ENCODE data around the gene H3-3A.

Gene H3-3A

GRCh38 chr1:226062558-226063223 is at the start of gene H3-3A:
Gene H3-3A, plus strand, starts transcription at chr1:226062716. Its CDS starts 1,636 bp downstream, at chr1:226064352.
- in situ Hi-C loops (cut with MboI; ENCODE audit: low sequenced_read_pairs) = no loop called here

GRCh38 chr1:226017070-226017469 is 45.4 kb upstream of the H3-3A start:
- in situ Hi-C loops (cut with MboI; ENCODE audit: low sequenced_read_pairs) = no loop called here

GRCh38 chr1:226019572-226019971 is 42.9 kb upstream of the H3-3A start:
- in situ Hi-C loops (cut with MboI; ENCODE audit: low sequenced_read_pairs) = no loop called here

GRCh38 chr1:226021401-226021800 is 41.1 kb upstream of the H3-3A start:
- in situ Hi-C loops (cut with MboI; ENCODE audit: low sequenced_read_pairs) = no loop called here

DNA sequence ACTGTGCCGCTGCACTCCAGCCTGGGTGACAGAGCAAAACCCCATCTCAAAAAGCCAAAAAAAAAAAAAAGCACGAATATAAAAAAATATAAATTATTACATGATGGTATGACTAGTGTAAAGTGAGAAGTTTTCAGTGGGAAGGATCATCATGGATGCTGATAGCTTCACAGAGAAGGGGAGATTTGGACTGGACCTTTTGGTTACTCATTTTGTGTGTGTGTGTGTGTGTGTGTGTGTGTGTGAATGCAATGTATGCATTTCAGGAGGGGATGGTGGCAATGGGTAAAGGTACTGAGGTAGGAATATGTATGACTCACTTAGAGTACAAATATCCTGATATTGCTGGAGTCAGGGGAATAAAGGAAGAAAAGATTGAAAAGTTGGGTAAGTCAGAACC is 40.7 kb upstream of the H3-3A start:
- in situ Hi-C loops (cut with MboI; ENCODE audit: low sequenced_read_pairs) = no loop called here

GRCh38 chr1:226023735-226024134 is 38.8 kb upstream of the H3-3A start:
- in situ Hi-C loops (cut with MboI; ENCODE audit: low sequenced_read_pairs) = no loop called here

DNA sequence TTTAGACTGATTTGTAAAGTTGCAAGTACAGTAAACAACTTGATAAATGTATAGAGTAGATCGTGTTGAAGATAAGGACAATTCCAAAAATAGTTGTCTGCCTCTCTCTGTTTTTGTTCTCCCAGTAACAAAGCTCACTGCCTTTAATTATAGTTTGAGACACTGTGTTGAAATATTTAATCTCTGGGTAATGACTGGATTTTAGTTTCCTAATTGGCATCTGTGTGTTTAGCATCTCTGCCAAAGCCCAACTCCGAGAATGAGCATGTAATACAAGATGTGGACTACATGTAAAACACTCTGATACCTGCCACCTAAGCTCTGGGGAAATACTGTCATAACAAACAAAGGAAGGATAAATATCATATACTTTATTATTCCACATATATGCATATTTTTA is 35.7 kb upstream of the H3-3A start:
- in situ Hi-C loops (cut with MboI; ENCODE audit: low sequenced_read_pairs) = no loop called here

DNA sequence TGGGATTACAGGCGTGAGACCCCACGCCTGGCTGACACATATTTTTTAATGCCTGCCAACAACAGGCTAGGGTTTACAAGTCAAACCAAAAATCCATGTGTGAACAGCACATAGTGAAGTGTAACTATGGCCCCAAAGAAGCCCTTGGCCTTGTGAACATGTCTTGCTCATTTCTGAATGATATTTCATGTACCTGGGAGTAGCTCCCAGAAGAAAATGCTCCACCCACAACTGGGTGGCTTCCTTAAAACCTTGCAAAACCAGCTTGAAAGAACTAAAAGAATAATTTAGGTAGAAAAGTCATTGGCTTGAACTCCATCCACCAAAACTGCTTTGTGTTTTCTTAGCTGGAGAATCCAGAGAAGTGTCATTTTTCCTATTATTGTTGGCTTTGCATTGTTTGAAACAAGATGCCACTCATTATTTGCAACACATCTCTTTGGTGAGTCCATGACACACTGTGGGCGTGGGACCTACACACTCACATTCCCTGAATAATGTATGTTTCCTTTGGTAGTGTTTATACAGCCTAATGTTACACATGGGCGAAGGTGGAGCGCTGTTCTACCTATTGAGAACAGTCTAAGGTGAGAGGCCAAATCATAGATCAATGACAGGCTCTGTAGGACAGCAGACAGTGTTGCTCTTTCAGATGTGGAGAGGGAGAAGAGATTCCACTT is 34.8 kb upstream of the H3-3A start:
- in situ Hi-C loops (cut with MboI; ENCODE audit: low sequenced_read_pairs) = no loop called here

- in situ Hi-C loops (cut with MboI; ENCODE audit: low sequenced_read_pairs) = no loop called here
Observed at GRCh38 chr1:226029093-226029496, 33.4 kb upstream of the H3-3A start.

DNA sequence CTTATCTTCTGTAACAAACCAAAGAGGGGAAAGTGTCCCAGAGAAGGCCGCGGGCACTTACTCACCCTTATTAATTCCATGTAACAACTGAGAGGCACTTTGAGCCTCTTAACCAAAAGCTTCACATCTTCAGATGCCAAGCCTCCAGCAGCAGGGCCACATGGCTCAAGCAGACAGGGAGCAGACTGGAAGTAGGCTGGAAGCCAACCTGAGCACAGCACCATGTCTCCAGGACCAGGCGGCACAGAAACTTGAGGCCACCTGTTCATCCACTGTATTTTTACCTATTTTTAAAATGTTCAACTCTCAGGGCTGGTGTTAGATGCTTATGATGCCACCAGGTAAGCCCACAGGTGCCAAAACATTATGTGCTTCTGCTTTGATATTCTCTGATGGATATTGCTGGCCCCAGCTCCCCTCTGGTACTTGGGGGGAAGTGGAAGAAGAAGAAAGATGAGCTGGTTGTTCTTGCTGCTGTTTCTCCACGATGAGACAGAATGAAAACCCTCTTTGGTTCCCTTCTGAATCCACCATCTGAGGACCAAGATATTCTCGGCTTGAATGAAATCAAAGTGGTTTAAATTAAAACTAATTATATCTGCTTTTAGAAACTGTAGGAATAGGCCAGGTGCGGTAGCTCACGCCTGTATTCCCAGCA is 32.8 kb upstream of the H3-3A start:
- in situ Hi-C loops (cut with MboI; ENCODE audit: low sequenced_read_pairs) = no loop called here

DNA sequence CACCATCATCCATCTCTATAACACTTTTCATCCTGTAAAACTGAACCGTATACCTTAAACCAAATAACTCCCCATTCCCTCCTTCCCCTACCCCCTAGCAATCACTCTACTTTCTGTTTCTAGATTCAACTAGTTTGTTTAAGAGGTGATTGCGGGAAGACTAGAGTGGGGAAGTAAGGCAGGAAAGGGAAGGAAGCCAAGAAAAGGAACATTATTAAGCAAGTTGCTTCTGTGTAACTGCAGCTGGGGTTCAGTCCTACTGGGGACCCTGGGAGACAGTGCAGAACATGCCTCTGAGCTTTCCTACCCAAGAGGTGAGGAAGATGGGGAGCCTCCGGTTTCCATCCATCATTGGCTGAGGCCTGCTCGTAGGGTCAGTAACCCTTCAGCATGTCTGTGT is 28.9 kb upstream of the H3-3A start:
- in situ Hi-C loops (cut with MboI; ENCODE audit: low sequenced_read_pairs) = no loop called here

DNA sequence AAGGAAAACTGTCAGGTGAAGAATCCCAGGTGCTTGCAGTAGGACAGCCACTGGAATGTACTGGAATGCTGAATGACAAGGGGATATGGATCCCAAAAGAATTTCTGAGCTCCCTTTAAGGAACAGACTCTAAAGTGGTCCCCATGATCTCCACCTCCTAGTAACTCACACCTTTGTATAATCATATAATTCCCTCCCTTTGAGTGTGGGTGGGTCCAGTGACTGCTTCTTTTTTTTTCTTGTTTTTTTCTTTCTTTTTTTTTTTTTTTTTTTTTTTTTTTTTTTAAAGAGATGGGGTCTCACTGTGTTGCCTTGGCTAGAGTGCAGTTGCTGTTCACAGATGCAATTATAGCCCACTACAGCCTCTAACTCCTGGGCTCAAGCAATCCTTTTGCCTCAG is 28.5 kb upstream of the H3-3A start:
- in situ Hi-C loops (cut with MboI; ENCODE audit: low sequenced_read_pairs) = no loop called here

DNA sequence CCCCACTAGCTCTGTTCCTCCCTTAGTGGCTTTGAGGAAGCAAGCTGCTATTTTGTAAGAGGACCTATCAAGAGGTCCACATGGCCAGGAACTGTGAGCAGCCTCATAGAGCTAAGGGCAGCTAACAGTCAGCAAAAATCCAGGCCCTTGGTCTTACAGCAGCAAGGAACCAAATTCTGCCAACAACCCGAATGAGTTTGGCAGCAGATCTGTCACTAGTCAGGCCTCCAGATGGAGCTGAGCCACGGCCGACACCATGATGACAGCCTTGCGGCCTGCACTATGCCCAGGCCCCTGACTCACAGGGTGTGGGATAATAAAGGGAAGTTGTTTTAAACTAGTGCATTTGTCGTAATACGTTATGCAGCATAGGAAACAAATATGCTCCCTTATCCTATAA is 28.0 kb upstream of the H3-3A start:
- in situ Hi-C loops (cut with MboI; ENCODE audit: low sequenced_read_pairs) = no loop called here

DNA sequence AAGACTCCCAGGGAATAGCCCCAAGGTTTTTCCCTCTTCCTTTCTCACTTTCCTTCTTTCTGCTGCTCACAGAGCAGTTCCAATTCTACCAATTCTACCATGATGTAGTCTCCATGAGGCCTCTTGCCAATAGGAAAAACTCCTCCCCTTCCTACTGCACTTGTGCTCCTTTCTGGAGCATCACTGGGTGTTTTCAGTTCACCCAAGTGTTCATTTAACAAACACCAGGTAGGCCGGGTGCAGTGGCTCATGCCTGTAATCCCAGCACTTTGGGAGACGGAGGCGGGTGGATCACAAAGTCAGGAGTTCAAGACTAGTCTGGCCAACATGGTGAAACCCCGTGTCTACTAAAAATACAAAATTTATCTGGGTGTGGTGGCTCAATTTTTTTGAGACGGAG is 26.6 kb upstream of the H3-3A start:
- in situ Hi-C loops (cut with MboI; ENCODE audit: low sequenced_read_pairs) = no loop called here

DNA sequence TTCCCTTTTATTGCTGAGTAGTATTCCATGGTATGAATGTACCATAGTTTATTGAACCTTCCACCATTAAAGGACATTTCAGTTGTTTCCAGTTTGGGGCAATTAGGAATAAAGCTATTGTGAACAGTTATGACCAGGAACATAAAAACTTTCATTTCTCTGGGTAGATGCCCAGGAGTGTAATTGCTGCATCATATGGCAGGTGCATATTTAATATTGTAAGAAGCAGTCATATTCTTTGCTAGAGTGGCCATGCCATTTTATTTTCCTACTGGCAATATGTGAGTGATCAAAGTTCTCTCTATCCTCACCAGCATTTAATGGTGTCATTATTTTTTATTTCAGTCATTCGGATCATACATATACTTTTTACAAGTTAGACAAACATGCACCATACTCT is 23.9 kb upstream of the H3-3A start:
- in situ Hi-C loops (cut with MboI; ENCODE audit: low sequenced_read_pairs) = no loop called here

GRCh38 chr1:226041419-226041818 is 21.1 kb upstream of the H3-3A start:
- in situ Hi-C loops (cut with MboI; ENCODE audit: low sequenced_read_pairs) = no loop called here

DNA sequence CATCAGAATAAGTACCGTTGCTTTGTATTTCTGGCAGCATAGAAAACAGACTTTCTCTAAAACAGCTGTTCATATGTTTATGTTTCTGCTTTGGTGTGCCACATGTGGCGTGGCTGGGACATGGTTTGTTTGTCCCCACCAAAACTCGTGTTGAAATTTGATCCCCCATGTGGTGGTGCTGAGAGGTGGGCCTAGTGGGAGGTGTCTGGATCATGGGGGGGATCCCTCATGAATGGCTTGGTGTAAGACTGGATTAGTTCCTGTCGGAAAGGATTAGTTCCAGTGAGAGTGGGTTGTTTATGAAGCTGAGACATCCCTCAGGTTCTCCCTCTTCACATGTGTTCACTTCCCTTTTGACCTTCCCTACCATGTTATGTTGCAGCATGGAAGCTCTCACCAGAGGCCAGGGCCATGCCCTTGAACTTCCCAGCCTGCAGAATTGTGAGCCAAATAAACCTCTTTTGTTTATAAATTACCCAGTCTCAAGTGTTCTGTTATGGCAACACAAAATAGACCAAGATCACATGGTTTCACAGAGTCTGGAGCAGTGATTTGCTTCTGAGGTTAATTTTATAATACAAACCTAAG is 17.9 kb upstream of the H3-3A start:
- in situ Hi-C loops (cut with MboI; ENCODE audit: low sequenced_read_pairs) = no loop called here

DNA sequence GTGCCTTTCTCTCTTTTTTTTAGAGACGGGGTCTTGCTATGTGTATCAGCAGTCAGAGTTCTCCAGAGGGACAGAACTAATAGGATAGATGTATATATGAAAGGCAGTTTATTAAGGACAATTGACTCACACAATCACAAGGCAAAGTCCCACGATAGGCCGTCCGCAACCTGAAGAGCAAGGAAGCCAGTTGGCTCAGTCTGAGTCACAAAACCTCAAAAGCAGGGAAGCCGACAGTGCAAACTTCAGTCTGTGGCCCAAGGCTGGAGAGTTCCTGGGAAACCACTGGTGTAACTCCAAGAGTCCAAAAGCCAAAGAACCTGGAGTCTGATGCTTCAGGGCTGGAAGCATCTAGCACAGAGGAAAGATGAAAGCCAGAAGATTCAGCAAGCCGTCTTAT is 16.3 kb upstream of the H3-3A start:
- in situ Hi-C loops (cut with MboI; ENCODE audit: low sequenced_read_pairs) = no loop called here

DNA sequence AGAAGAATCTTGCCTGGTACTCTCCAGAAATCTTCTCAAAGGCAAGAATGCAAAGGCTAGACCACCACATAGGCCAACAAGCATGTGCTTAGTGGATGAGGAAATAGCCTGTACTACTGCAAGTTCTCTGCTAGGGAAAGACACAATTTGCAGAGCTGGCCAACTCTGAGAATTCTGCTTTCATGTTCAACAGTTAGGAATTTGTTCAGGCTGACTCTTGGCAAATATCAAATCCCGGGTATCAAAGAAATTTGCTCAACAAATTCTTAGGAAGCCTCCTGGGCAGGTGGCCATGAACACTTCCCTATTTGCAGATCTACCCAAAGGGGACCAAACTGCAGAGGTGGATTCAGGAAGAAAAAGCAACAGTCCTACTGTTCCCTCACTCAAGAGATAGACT is 15.0 kb upstream of the H3-3A start:
- in situ Hi-C loops (cut with MboI; ENCODE audit: low sequenced_read_pairs) = no loop called here

GRCh38 chr1:226048886-226049285 is 13.6 kb upstream of the H3-3A start:
- in situ Hi-C loops (cut with MboI; ENCODE audit: low sequenced_read_pairs) = no loop called here

DNA sequence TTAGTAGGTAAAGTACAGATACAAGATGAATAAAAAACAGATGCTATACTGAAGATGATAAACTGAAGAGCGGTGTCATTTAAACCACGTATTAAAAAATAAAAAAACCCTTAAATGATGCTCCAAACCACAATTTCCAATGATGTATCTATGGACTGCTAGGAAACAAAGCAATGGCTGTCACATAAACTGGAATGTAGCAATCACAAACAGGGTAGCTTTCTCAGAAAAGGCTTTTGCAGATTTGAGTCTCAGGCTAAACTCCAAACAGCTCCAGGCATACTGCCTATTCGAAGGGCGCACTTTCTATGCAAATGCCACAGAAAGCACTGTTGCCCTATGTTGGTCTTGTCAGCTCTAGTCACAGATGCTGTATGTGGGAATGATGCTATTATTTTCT is 12.4 kb upstream of the H3-3A start:
- in situ Hi-C loops (cut with MboI; ENCODE audit: low sequenced_read_pairs) = no loop called here

DNA sequence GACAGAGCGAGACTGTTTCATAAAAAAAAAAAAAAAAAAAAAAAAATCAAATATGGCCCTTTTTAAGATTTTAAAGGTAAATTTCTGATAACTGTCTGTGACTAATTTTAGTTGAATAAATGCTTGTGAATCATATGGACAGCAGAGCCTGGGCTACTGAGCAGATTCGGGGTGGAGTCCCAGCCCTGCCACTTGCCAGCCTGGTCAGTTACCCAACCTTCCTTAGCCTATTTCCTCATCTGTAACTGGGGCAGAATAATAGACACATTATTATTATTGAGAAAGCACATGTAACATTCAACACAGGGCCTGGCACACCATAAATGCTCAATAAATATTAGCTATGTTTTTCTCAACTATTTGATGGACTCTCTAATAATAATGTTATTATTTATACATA is 11.2 kb upstream of the H3-3A start:
- in situ Hi-C loops (cut with MboI; ENCODE audit: low sequenced_read_pairs) = no loop called here

All from HL-60/S4 treated with phorbol 12-myristate 13-acetate at 8.2 ng/mL for 4 days and 3 days (cell line).